Right lobe of liver (tissue), 4 donors: ENCODE measurements around the gene PXDN.

Experiments used
- CTCF ChIP-seq, 4 donors: fragments of 200-600 bp in 3 of 4; fragments of 450-650 bp in 1 of 4; IDR thresholded peaks; one replicate each; pipeline versions ENCODE4 v1.5.1 to v1.8.0; 2016 to 2022; ENCODE audit warnings: antibody characterized with exemption in 4 of 4, mild to moderate bottlenecking in 2 of 4
- POLR2A ChIP-seq: fragments of 450-650 bp; IDR thresholded peaks from one replicate; pipeline ENCODE4 v1.6.1; 2017; ENCODE audit warnings: antibody characterized with exemption, mild to moderate bottlenecking
- donor health status: DM: no; HTN: no; CAD: no.
- donor health status: DM: no; HTN: no; CAD: no.
- donor health status: DM: no; HTN: yes; CAD: no.

- TF ChIP-seq CTCF (IDR thresholded peaks at IDR 0.05) (no peak), POLR2A (no peak)
Observed at GRCh38 chr2:1728821-1729220, 15.5 kb downstream of the PXDN start.
